Hematopoietic multipotent progenitor cell treated with erythropoietin and hydrocortisone succinate and interleukin-3 and kit ligand, for 17 days (in vitro differentiated cells): ENCODE measurements around the gene KIAA1549.

Source experiments
- DNase-seq: peaks from one replicate; pipeline ENCODE4 v3.0.0-alpha.2; 2015; ENCODE audit warnings: low spot score

The KIAA1549 gene

GRCh38 chr7:138852469-138852868 is 128.7 kb downstream of the KIAA1549 start:
- no peak for DNase-seq

GRCh38 chr7:138849701-138850100 is 131.5 kb downstream of the KIAA1549 start:
- no peak for DNase-seq

- DNase-seq = no peak
Observed at GRCh38 chr7:138848056-138848980, 132.9 kb downstream of the KIAA1549 start.

GRCh38 chr7:138845711-138846110 is 135.5 kb downstream of the KIAA1549 start:
- no peak for DNase-seq

GRCh38 chr7:138843632-138844580 is 137.3 kb downstream of the KIAA1549 start:
- DNase-seq = no peak

- DNase-seq = no peak
Observed at GRCh38 chr7:138842111-138842510, 139.1 kb downstream of the KIAA1549 start.

GRCh38 chr7:138838166-138838565 is 143.0 kb downstream of the KIAA1549 start:
- no peak for DNase-seq

- DNase-seq = no peak
Observed at GRCh38 chr7:138837627-138838026, 143.6 kb downstream of the KIAA1549 start.

- no peak for DNase-seq
Observed at GRCh38 chr7:138835087-138835486, 146.1 kb downstream of the KIAA1549 start.

GRCh38 chr7:138834583-138834982 is 146.6 kb downstream of the KIAA1549 start:
- no peak for DNase-seq

- no peak for DNase-seq
Observed at GRCh38 chr7:138833596-138833995, 147.6 kb downstream of the KIAA1549 start.

GRCh38 chr7:138832966-138833365 is 148.2 kb downstream of the KIAA1549 start:
- no peak for DNase-seq

GRCh38 chr7:138829335-138829734 is 151.9 kb downstream of the KIAA1549 start:
- DNase-seq = no peak

- DNase-seq = no peak
Observed at GRCh38 chr7:138828302-138828701, 152.9 kb downstream of the KIAA1549 start.

GRCh38 chr7:138825049-138825721 is 156.0 kb downstream of the KIAA1549 start:
- DNase-seq = no peak

- DNase-seq = no peak
Observed at GRCh38 chr7:138822867-138823535, 158.2 kb downstream of the KIAA1549 start.

GRCh38 chr7:138821912-138822311 is 159.3 kb downstream of the KIAA1549 start:
- DNase-seq = no peak

GRCh38 chr7:138819625-138820024 is 161.6 kb downstream of the KIAA1549 start:
- DNase-seq = no peak

GRCh38 chr7:138816650-138817049 is 164.5 kb downstream of the KIAA1549 start:
- no peak for DNase-seq

- DNase-seq = no peak
Observed at GRCh38 chr7:138814816-138815332, 166.3 kb downstream of the KIAA1549 start.

- DNase-seq = no peak
Observed at GRCh38 chr7:138813945-138814344, 167.2 kb downstream of the KIAA1549 start.
